Loucy (cell line): Measurements from ENCODE around the gene ASB4.

Experiments
- CTCF ChIP-seq: fragments of 200-600 bp; sonication (generic); conservative IDR thresholded peaks from 2 replicates; pipeline ENCODE4 v1.5.1; 2014; ENCODE audit warnings: mild to moderate bottlenecking, antibody characterized with exemption, low read length
- EZH2phosphoT487 ChIP-seq: fragments of 200-600 bp; IDR thresholded peaks from 2 replicates; pipeline ENCODE4 v1.6.1; 2018; ENCODE audit warnings: antibody characterized with exemption, mild to moderate bottlenecking, moderate library complexity, borderline replicate concordance

GRCh38 chr7:95589766-95590165, 104.0 kb downstream of the ASB4 start:
- TF ChIP-seq CTCF (no peak), EZH2phosphoT487 (no peak)
